IPS-NIHi7 (cell line): ENCODE data around the gene CLIC4.
"Not testable (repeated sequence)": the region's sequence is repeated elsewhere in the genome, so short reads cannot be mapped to it uniquely, and the experiment has no call there.

ENCODE experiments used
- DNase-seq: peaks from one replicate; pipeline ENCODE4 v3.0.0; 2012; ENCODE audit warnings: mixed read lengths; ENCODE audit errors: extremely low spot score

CLIC4 gene

DNA sequence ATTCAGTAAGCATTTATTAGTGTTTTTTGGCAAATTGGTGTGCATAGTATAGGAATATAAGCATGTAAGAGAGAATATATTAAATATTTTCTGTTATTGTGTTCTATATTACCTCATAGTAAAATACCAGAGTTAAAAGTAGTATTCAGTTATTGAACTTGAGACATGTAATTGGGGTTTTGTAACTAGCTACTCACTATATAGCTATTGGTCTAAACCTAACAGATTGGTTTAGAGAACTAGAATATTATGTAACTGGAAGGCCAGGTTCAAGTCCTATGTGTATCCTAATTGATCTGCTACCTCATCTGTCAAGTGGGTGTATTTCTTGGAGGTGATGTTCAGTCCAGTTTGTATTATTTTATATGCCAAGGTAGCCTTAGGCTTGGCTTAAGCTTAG lies 26.3 kb downstream of the CLIC4 start:
- DNase-seq, result no peak

DNA sequence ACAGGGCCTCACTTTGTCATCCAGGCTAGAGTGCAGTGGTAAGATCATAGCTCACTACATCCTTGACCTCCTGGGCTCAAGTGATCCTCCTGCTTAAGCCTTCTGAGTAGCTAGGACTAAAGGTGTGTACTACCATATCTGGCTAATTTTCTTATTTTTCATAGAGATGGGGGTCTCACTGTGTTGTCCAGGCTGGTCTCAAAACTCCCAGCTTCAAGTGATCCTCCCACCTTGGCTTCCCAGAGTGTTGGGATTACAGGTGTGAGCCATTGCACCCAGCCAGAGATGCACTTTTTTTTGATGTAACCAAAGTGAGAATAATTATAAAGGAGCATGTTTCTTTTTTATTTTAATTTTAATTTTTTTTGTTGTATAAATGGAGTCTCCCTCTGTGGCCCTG lies 28.4 kb downstream of the CLIC4 start:
- DNase-seq, result no peak

DNA sequence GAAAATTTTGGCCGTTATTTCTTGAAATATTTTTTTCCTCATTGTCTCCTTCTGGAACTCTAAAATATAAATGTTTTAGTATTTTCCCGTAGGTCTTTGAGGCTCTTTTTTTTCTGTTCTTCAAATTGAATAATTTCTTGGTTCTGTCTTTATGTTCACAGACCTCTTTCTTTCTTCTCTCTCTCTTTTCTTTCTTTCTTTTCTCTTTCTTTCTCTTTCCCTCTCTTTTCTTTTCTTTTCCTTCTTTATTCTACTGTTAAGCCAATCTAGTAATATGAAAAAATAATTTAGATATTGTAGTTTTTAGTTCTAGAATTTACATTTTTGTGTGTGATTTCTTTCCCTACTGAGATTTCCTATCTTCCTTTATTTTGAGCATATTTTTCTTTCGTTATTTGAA lies 30.1 kb downstream of the CLIC4 start:
- DNase-seq, result no peak

DNA sequence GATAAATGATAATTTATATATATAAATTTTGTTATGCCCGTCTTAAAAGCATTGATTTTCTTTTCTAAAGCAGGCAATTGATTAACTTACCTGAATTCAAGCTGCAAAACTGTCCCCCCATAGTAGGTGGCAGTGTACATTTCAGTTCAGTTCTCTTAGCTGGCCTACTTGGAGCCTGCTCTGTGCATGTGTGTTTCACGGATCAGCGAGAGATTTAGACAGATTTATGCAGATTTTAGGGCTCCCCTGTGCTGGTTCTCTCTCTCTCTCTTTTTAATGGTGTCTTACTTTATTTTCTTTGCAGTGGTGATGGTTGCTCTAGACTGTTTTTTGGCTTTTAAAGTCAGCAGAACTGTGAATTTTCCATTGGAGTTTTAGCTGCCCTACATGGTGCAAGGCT lies 30.7 kb downstream of the CLIC4 start:
- DNase-seq, result no peak

DNA sequence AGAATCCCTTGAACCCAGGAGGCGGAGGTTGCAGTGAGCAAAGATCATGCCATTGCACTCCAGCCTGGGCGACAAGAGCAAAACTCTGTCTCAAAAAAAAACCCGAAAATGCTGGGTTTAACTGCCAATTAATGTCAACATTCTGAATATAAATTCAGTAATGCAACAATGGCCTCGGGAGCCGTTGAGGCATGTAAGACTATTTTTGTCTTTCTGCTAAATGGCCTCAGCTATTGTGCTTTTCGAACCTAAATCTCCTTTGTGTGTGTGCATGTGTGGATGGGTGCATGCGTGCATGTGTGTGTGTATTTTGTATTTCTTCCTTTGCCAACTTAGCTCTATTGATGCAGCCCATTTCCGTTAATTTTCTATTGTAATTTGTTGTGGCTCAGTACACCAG lies 31.6 kb downstream of the CLIC4 start:
- no peak for DNase-seq

DNA sequence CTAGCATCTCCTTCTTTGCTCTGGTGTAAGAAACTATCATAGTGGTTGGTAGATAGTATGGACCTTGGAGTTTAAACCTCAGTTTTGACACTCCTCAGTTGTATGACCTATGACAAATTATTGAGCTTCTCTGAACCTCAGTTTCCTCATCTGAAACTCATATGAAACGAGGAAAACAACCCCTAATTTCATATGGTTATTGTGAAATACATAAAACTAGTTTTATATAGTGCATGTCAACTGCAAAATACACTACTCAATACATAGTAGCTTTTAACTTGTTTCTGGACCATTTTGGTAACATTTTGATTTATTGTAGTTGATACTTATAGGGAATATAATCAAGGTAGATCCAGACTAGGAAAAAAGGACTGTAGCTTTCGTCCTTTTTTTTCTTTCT lies 32.9 kb downstream of the CLIC4 start:
- DNase-seq, result no peak

DNA sequence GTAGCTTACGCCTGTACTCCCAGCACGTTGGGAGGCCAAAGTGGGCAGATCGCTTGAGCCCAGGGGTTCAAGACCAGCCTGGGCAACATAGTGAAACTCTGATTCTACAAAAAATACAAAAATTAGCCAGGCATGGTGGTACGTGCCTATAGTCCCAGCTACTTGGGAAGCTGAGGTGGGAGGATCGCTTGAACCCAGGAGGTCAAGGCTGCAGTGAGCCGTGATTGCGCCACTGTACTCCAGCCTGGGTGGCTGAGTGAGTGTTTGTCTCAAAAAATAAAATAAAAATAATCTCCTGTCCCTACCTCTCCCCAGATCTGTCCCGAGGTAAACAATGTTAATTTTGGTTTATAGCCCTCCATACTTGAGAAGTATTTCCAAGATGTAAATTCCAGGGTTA lies 34.0 kb downstream of the CLIC4 start:
- DNase-seq, result not testable (repeated sequence)

DNA sequence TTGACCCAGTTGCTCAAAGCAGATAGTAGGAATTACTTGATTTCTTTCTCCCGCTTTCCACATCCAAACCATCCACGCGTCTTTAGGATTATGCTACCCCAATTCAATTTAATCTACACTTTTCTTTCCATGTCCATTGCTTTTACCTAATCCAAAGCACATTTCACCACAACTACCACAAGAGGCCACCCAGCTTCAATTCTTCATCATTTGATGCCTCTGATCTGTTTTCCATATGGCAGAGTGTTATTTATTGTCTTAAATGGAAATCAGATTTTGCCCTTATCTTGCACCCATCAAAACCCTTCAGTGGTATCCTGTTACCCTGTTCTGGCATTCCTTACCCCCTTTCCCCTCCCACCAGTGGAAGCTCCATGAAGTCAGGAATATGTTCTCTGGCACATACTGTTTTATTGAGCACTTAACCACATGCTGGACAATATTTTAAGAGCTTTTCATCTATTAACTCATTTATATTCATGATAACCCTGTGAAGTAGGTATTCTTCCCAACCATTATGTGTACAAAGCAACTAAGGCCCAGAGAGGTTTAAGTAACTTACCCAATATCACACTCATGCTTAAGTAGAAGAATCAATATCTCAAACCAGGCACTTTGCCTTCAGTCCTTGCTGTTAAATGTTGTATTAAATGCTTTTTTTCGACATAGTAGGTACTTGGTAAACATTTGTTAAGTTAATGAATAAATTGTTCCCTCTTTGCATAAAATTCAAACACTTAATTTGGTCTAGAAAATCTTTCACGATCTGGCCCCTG lies 34.6 kb downstream of the CLIC4 start:
- DNase-seq, result no peak

DNA sequence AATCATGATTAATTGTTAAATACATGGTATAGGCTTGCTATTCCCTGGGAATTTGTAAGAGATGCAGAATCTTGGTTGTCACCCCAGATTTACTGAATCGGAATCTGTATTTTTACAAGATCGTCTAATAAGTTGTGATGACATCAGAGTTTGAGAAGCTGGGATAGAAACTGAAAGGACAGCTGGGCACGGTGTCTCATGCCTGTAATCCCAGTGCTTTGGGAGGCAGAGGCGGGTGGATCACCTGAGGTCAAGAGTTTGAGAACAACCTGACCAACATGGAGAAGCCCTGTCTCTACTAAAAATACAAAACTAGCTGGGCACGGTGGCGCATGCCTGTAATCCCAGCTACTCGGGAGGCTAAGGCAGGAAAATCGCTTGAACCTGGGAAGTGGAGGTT lies 35.4 kb downstream of the CLIC4 start:
- DNase-seq, result not testable (repeated sequence)

DNA sequence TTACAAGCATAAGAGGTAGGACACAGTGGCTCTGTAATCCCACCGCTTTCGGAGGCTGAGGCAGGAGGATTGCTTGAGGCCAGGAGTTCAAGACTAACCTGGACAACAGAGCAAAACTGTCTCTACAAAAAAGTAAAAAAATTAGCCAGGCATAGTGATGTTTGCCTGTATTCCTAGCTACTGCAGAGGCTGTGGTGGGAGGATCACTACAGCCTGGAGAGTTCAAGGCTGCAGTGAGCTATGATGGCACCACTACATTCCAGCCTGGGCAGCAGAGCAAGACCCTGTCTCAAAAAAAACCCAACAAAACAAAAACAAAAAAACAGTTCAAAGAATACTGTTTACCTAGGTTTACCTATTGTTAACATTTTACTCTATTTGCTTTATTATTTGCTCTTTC lies 37.4 kb downstream of the CLIC4 start:
- no peak for DNase-seq

DNA sequence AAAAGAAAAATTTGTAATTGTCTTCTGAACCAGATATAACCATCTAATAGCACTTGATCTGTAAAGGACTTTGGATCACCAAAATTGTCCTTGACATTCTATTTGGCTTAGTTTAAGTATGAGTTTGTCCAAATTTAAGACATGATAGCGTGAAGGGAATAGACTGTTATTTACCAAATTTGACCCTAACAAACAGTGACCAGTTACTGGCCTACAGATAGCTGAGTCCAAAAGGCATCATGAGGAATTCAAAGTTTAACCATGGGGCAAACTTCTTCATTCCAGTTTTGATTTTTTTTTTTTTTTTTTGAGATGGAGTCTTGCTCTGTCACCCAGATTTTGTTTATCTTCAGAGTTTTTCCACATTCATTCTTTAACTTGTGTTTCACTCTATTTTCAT lies 38.5 kb downstream of the CLIC4 start:
- DNase-seq, result no peak

DNA sequence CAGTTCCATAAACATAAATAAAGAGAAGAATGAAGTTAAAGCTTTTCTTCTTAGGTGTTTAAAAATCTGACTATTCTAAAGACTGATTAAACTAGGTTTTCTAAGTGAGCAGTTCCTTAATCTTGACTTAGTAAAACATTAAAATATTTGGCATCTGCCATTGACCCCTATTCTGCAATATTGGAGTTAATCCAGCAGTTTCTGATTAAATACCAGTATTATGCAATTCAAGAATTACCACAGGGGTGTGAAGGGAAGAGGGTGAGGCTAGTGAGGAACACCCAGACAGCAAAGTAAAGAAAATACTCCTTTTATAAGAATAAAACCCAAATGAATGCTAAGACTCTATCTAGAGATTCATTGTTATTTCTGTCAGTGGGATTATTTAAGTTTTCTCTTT lies 40.9 kb downstream of the CLIC4 start:
- no peak for DNase-seq

DNA sequence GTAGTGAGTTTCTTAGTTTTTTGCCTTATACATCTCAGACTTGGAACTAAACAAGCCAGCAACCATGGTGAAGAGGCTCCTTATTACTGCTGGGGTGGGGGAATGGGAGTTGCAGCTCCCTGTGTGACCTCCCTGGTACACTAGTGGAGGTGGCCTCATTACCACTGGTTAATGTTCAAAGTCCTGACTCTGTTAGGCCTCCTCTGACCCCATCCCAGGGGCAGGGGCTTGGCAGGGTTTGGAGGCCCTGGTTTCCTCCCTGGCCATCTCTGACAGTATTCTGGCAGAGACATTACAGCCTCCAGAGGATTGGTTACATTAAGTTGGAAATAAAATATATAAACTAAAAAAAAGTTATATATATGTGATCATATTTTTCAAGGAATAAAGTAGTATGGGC lies 45.2 kb downstream of the CLIC4 start:
- no peak for DNase-seq

DNA sequence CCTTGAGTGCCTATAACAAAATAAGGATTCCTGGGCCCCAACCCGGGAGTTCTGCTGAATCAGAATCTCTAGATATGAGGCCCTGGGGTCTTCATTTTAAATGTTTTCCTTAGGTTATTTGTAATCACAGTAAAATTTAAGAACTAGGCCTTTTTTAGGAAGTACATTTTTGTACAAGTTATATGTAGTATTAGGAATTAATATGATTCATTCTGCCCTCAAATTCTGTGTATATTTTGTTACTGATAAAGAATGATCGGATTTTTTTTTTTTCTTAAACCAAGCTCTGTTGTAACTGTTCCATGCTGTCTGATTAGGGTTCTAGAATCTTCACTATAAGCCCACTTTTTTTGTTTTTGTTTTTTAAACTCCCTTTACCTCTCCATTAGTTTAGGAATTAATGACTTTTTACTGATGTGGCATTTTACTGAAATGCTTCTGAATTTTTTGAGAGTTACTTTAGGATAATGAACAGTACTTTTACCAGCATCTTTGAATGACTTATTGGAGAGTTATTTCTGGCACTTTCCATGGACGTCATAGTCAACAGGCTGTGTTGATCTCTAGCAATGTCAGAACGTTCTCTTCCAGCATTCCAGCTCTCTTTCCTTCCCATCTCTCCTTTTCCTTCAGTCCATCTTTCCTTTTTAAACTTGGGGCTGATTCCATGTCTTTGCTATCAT lies 48.3 kb downstream of the CLIC4 start:
- no peak for DNase-seq

DNA sequence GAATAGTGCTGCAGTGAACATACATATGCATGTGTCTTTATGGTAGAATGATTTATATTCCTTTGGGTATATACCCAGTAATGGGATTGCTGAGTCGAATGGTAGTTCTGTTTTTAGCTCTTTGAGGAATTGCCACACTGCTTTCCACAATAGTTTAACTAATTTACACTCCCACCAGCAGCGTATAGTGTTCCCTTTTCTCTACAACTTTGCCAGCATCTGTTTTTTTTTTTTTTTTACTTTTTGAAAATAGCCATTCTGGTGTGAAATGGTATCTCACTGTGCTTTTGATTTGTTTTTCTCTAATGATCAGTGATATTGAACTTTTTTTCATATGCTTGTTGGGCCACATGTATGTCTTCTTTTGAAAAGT lies 48.9 kb downstream of the CLIC4 start:
- DNase-seq, result not testable (repeated sequence)

DNA sequence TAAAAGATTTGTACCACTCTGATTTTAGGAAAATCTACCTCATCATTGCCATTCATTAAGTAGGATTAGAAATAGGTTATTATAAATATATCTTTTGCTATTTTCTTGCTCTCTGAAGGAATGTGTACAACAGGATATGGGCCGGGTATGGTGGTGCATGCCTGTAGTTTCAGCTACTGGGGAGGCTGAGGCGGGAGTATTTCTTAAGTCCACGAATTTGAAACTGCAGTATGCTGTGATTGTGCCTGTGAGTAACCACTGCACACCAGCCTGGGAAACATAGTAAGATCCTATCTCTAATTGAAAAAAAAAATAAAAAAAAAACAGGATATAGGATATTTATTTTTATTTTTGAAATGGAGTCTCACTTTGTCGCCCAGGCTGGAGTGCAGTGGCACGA lies 50.0 kb downstream of the CLIC4 start:
- DNase-seq, result no peak

DNA sequence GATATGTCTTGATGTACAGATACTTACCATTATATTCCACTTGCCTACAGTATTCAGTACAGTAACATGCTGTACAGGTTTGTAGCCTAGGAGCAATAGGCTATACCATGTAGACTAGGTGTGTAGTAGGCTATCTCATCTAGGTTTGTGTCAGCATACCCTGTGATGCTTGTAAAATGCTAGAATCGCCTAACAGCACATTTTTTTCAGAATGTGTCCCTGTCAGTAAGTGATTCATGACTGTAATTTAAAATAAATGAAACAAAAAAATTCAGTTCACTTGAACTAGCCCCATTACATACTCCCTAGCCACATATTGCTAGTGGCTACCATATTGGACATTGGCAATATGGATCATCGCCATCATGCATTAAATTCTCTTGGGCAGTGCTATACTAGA lies 51.3 kb downstream of the CLIC4 start:
- DNase-seq, result no peak

DNA sequence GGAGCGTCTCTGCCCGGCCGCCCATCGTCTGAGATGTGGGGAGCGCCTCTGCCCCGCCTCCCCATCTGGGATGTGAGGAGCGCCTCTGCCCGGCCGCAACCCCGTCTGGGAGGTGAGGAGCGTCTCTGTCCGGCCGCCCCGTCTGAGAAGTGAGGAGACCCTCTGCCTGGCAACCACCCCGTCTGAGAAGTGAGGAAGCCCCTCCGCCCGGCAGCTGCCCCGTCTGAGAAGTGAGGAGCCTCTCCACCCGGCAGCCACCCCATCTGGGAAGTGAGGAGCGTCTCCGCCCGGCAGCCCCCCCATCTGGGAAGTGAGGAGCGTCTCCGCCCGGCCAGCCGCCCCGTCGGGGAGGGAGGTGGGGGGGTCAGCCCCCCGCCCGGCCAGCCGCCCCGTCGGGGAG lies 54.0 kb downstream of the CLIC4 start:
- DNase-seq, result not testable (repeated sequence)

DNA sequence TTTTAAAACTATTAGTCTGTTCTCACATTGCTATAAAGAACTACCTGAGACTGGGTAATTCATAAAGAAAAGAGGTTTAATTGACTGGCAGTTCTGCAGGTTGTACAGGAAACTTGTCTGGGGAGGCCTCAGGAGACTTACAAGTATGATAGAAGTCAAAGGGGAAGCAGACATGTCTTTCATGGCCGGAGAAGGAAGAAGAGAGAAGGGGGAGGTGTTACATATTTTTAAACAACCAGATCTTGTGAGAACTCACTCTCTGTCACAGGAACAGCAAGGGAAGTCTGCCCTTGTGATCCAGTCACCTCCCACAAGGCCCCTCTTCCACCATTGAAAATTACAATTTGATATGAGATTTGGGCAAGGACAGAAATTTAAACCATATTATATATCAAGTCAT lies 55.9 kb downstream of the CLIC4 start:
- no peak for DNase-seq

DNA sequence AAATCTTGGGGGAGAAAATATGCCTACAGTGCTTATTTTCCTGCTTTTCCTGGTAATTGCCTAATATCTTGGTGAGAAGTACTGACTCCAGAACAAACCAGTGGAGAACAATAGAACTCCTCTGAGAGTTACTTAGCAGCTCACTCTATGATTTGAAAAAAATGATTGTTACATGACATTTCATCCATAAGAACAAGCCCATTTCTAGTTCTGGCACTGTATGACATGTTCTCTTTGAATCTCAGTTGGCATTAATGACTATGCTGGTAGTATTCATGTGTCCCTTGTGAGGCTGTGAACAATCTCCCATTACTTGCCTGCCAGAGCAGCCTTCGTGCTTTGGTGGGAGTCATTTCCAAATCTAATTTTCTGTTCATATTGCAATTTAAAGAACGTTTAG lies 58.0 kb downstream of the CLIC4 start:
- DNase-seq, result no peak

DNA sequence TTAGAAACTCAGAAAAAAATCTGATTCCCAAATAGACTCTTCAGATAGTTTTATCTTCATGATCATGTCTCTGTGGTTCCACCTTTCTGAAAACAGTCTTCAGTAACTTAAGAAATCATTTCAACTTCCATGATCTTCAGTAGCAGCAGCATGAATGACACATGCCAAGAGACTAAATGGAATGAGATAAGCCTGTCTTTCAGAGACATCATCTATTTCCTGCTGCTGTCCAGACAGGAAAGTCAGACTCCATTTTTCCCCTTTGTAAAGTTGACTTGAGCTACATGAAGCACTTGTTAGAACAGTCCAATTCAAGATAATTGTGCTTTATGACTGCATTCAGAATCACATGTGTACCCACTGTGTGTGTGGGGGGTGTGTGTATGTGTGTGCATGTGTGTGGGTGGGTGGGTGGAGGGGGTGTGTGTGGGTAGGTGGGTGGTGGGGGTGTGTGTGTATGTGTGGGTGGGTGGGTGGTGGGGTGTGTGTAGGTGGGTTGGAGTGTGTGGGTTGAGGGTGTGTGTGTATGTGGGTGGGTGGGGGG lies 58.8 kb downstream of the CLIC4 start:
- DNase-seq, result no peak

DNA sequence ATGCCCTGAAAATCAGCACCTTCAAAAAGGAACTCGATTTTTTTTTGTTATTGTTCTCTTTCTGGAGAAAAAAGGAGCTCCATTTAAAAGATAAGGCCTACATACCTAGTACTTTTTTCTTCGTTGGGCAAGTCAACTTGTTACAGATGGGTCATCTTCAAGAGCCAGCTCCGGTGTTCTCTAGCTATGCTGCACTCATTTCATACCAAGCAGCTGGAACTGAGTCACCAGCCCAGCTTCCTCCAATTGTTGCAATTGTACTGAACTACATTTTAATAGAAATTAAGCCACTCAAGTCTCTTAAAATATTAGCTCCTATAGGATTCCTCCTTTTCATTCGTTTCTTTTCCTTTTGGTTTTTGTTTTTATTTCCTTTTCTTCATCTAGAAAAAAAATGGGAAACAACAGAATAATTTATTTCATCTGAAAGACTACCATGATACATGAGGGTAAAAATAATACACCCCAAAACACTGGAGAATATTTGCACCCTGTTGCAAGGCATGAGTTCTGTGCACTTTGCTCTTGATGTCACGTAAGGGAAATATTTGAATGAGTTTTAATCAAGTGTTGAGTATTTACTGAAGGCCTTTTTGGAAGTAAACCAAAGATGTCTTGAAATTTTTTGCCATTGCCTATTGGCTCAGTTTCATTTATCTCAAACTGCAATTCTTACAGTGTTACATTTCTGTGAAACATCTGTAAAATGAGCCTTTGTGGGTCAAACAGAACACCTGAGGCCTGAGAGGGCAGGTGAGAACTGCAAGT lies 60.5 kb downstream of the CLIC4 start:
- DNase-seq, result no peak

DNA sequence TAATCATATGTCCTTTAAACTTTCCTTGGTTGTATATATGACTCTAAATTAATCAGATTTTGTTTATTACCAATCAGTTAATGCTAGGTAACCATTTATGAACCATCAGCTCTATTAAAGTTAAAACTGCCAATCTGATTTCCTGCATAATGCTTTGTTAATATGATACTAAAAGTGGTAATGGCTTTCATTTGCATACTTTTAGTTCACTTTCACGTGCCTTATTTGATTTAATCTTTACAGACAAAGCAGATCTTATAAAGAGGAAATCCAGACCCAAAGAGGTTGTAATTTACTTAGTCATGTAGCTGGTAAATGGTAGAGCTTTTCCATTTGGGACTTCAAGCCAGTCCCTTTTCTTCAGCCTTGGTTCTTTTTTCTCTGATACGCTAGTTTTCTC lies 61.3 kb downstream of the CLIC4 start:
- DNase-seq, result no peak
